SK-N-SH (cell line): Measurements from ENCODE around the gene ROMO1. TPM values are rescaled to one million over a fixed set of nuclear protein-coding genes. Genes with fewer than 3 reads are reported as not detected.

Experiments
- CTCF ChIA-PET: fragments of 300-600, 350-600 bp; formaldehyde crosslinking; extraction: SDS; loops from one replicate; lab custom pipeline; 2021; lab: Yijun Ruan, JAX
- POLR2A ChIA-PET: fragments of 350-600 bp; sonication (Branson Sonifier 250); formaldehyde crosslinking; extraction: SDS; loops from one replicate; lab custom pipeline; 2020; ENCODE audit warnings: antibody characterized with exemption, inconsistent platforms; lab: Yijun Ruan, JAX
- DNase-seq: peaks from one replicate; pipeline ENCODE4 v3.0.0; 2012
- H2AFZ ChIP-seq: fragments of 200-600 bp; sonication (generic); 2 replicates; pipeline ENCODE4 v1.8.1; 2016; ENCODE audit warnings: antibody characterized with exemption, mild to moderate bottlenecking, low read depth
- H3F3A ChIP-seq: fragments of 200-600 bp; sonication (generic); replicated peaks from 2 replicates; pipeline ENCODE3; 2016; ENCODE audit warnings: antibody characterized with exemption, mild to moderate bottlenecking; ENCODE audit not compliant: insufficient read depth
- H3K27ac ChIP-seq, 2 experiments: fragments of 200-500 bp in 1 of 2; fragments of 200-600 bp in 1 of 2; sonication (Bioruptor generic) in 1 of 2; sonication (generic), shearing (Covaris generic) in 1 of 2; 2 replicates each; pipeline versions ENCODE4 v1.5.1 to v1.6.1; 2014 to 2016; ENCODE audit warnings: low read depth in 2 of 2, inconsistent platforms in 1 of 2, low read length in 1 of 2, mild to moderate bottlenecking in 1 of 2, mixed read lengths in 1 of 2
- H3K27me3 ChIP-seq: fragments of 200-600 bp; sonication (generic), shearing (Covaris generic); 2 replicates; pipeline ENCODE4 v1.6.1; 2016; ENCODE audit warnings: mixed run types; ENCODE audit not compliant: insufficient read depth
- H3K36me3 ChIP-seq, 2 experiments: fragments of 200-500 bp in 1 of 2; fragments of 200-600 bp in 1 of 2; sonication (Bioruptor generic) in 1 of 2; sonication (generic) in 1 of 2; replicated peaks in 1 of 2; 2 replicates each; pipeline versions ENCODE3 to v1.5.1; 2014 to 2016; ENCODE audit warnings: low read length in 1 of 2, mild to moderate bottlenecking in 1 of 2; ENCODE audit not compliant: insufficient read depth in 2 of 2, control insufficient read depth in 1 of 2
- H3K4me1 ChIP-seq, 2 experiments: fragments of 200-500 bp in 1 of 2; fragments of 200-600 bp in 1 of 2; sonication (Bioruptor generic) in 1 of 2; sonication (generic), shearing (Covaris generic) in 1 of 2; 2 replicates each; pipeline versions ENCODE4 v1.5.1 to v1.6.1; 2014 to 2016; ENCODE audit warnings: low read depth in 1 of 2, low read length in 1 of 2, mixed run types in 1 of 2; ENCODE audit not compliant: insufficient read depth in 2 of 2, control insufficient read depth in 1 of 2
- H3K4me2 ChIP-seq: fragments of 200-600 bp; sonication (generic), shearing (Covaris generic); 2 replicates; pipeline ENCODE4 v1.6.1; 2017; ENCODE audit warnings: mixed run types
- H3K4me3 ChIP-seq, 2 experiments: fragments of 200-500 bp in 1 of 2; fragments of 200-600 bp in 1 of 2; sonication (Bioruptor generic) in 1 of 2; sonication (generic), shearing (Covaris generic) in 1 of 2; 2 replicates each; pipeline versions ENCODE4 v1.5.1 to v1.8.1; 2014 to 2016; ENCODE audit warnings: low read depth in 2 of 2, inconsistent platforms in 1 of 2, low read length in 1 of 2, mild to moderate bottlenecking in 1 of 2, mixed read lengths in 1 of 2, moderate library complexity in 1 of 2
- H3K79me2 ChIP-seq: fragments of 200-600 bp; sonication (generic); 2 replicates; pipeline ENCODE4 v1.8.1; 2017; ENCODE audit warnings: mild to moderate bottlenecking; ENCODE audit not compliant: insufficient read depth
- H3K9ac ChIP-seq: fragments of 200-600 bp; sonication (generic); 2 replicates; pipeline ENCODE4 v1.6.1; 2017; ENCODE audit warnings: mixed run types
- H3K9me2 ChIP-seq: fragments of 200-600 bp; sonication (generic); 2 replicates; pipeline ENCODE4 v1.6.1; 2017; ENCODE audit warnings: mixed run types
- H3K9me3 ChIP-seq: fragments of 200-600 bp; sonication (generic); 2 replicates; pipeline ENCODE4 v1.6.1; 2017; ENCODE audit warnings: mixed run types, mild to moderate bottlenecking, moderate library complexity
- H4K20me1 ChIP-seq: fragments of 200-600 bp; sonication (generic); 2 replicates; pipeline ENCODE4 v1.6.1; 2017; ENCODE audit warnings: mild to moderate bottlenecking, mixed run types; ENCODE audit not compliant: insufficient read depth
- CHD2 ChIP-seq: fragments of 150-350 bp; IDR thresholded peaks from 2 replicates; pipeline ENCODE4 v1.6.1; 2018; ENCODE audit warnings: low read length; ENCODE audit not compliant: partially characterized antibody
- CTCF ChIP-seq: fragments of 200-600 bp; sonication (generic); IDR thresholded peaks from 2 replicates; pipeline ENCODE4 v1.6.1; 2017; ENCODE audit warnings: antibody characterized with exemption, mild to moderate bottlenecking, moderate library complexity
- ELF1 ChIP-seq: IDR thresholded peaks from 2 replicates; pipeline ENCODE4 v1.4.0; 2012
- FOSL2 ChIP-seq: IDR thresholded peaks from 2 replicates; pipeline ENCODE4 v1.4.0; 2012; ENCODE audit warnings: low read depth, mild to moderate bottlenecking, moderate library complexity, borderline replicate concordance
- FOXJ3 ChIP-seq: sonication (generic); formaldehyde crosslinking; IDR thresholded peaks from 2 replicates; pipeline ENCODE4 v1.5.1; 2020; ENCODE audit warnings: mild to moderate bottlenecking, missing genetic modification reagents
- FOXM1 ChIP-seq: IDR thresholded peaks from 2 replicates; pipeline ENCODE4 v1.4.0; 2012; ENCODE audit warnings: low read depth, mild to moderate bottlenecking
- GABPA ChIP-seq: IDR thresholded peaks from 2 replicates; pipeline ENCODE4 v1.4.0; 2012; ENCODE audit warnings: low read depth, mild to moderate bottlenecking
- MEF2A ChIP-seq: IDR thresholded peaks from 2 replicates; pipeline ENCODE4 v1.4.0; 2012; ENCODE audit warnings: low read depth, borderline replicate concordance
- MXI1 ChIP-seq: IDR thresholded peaks from 2 replicates; pipeline ENCODE4 v1.6.1; 2012; ENCODE audit warnings: mild to moderate bottlenecking, low read depth, low read length, improper control_type of control experiment
- NFIC ChIP-seq: IDR thresholded peaks from 2 replicates; pipeline ENCODE4 v1.4.0; 2012; ENCODE audit warnings: borderline replicate concordance
- PBX3 ChIP-seq: IDR thresholded peaks from 2 replicates; pipeline ENCODE4; 2012
- POLR2AphosphoS5 ChIP-seq: IDR thresholded peaks from 2 replicates; pipeline ENCODE4 v1.6.1; 2012; ENCODE audit warnings: low read depth, low read length
- RAD21 ChIP-seq: IDR thresholded peaks from 2 replicates; pipeline ENCODE4 v1.6.1; 2012; ENCODE audit warnings: mild to moderate bottlenecking, low read length
- RCOR1 ChIP-seq: fragments of 150-350 bp; IDR thresholded peaks from 2 replicates; pipeline ENCODE4 v1.6.1; 2017; ENCODE audit warnings: antibody characterized with exemption, low read length
- RFX5 ChIP-seq: IDR thresholded peaks from 2 replicates; pipeline ENCODE4 v1.6.1; 2012; ENCODE audit warnings: mild to moderate bottlenecking, improper control_type of control experiment, low read length
- SMC3 ChIP-seq: IDR thresholded peaks from 2 replicates; pipeline ENCODE4 v1.6.1; 2012; ENCODE audit warnings: low read depth, low read length, improper control_type of control experiment
- TCF12 ChIP-seq: IDR thresholded peaks from 2 replicates; pipeline ENCODE4 v1.4.0; 2012
- TEAD4 ChIP-seq: IDR thresholded peaks from 2 replicates; pipeline ENCODE4 v1.4.0; 2012; ENCODE audit warnings: mild to moderate bottlenecking, borderline replicate concordance; ENCODE audit not compliant: insufficient read depth
- USF2 ChIP-seq: fragments of 150-350 bp; IDR thresholded peaks from 2 replicates; pipeline ENCODE4 v1.6.1; 2017; ENCODE audit warnings: antibody characterized with exemption, low read length, low read depth, borderline replicate concordance
- YY1 ChIP-seq: IDR thresholded peaks from 2 replicates; pipeline ENCODE4 v1.4.0; 2012; ENCODE audit warnings: low read depth, mild to moderate bottlenecking
- ZBTB33 ChIP-seq: IDR thresholded peaks from 2 replicates; pipeline ENCODE4 v1.4.0; 2012; ENCODE audit warnings: low read depth, borderline replicate concordance
- WGBS: methylation state at CpG from one replicate; pipeline ENCODE4 v1.1.6; 2017; ENCODE audit warnings: low lambda C conversion rate; 5-methylcytosine and 5-hydroxymethylcytosine counted together
- polyA plus RNA-seq, 3 experiments: library from polyadenylated mRNA; depleted of rRNA; stranded (reverse); fragments of >200 nt; gene quantifications; 2 replicates each; pipeline ENCODE4 v1.2.3, GENCODE V29; 2012

Gene ROMO1
- polyA plus RNA-seq, 1 of the 3 experiments (the other 2 are of a cell fraction), result 1,273 TPM

- Histone ChIP-seq H3K9me2 (no peaks in the 10 kb centered on the region), H3F3A (peaks cover 79% of the 10 kb centered on the region), H3K79me2 (peaks cover 97% of the 10 kb centered on the region), H3K27me3 (no peaks in the 10 kb centered on the region), H3K4me3 (no peak overlapping the region), H3K9ac (no peak overlapping the region), H4K20me1 (peaks cover 87% of the 10 kb centered on the region), H3K4me2 (no peak overlapping the region), H3K9me3 (no peaks in the 10 kb centered on the region), H3K4me1 (peaks cover 0 to 5% of the 10 kb centered on the region in 2 experiments; a peak in 2 of 4 replicates), H3K36me3 (peaks cover 86 to 98% of the 10 kb centered on the region in 2 experiments), H2AFZ (no peak overlapping the region), H3K27ac (no peak overlapping the region)
- POLR2A ChIA-PET, result no interaction called here
- TF ChIP-seq NFIC, result no peak
- no peak for TF ChIP-seq RFX5
- TF ChIP-seq TEAD4, result no peak
- TF ChIP-seq RCOR1, result no peak
- 89% methylated on average over 2 of the region's 2 CpGs for WGBS
- CTCF ChIA-PET, result no interaction called here
- DNase-seq, result no peak
These were observed 16.4 kb downstream of the ROMO1 start for GRCh38 chr20:35715652-35716051.

- Histone ChIP-seq H3K9ac (no peak overlapping the region), H3K9me3 (no peaks in the 10 kb centered on the region), H3K27ac (peak overlapping the region in 1 of 2 experiments; percentile 6; a peak in 1 of 4 replicates), H3K4me2 (no peak overlapping the region), H4K20me1 (peaks cover 87% of the 10 kb centered on the region), H3F3A (peaks cover 76% of the 10 kb centered on the region), H3K4me3 (no peak overlapping the region), H3K4me1 (no peaks in the 10 kb centered on the region; a peak in 1 of 4 replicates), H2AFZ (no peak overlapping the region), H3K36me3 (peaks cover 85 to 98% of the 10 kb centered on the region in 2 experiments), H3K9me2 (no peaks in the 10 kb centered on the region), H3K79me2 (peaks cover 97% of the 10 kb centered on the region), H3K27me3 (no peaks in the 10 kb centered on the region)
- TF ChIP-seq GABPA (no peak), FOXM1 (no peak), POLR2AphosphoS5 (no peak), MXI1 (no peak), PBX3 (no peak), ELF1 (no peak), RCOR1 (no peak), CTCF (no peak), SMC3 (no peak), TCF12 (no peak), CHD2 (no peak), FOXJ3 (no peak), YY1 (no peak), MEF2A (no peak), FOSL2 (no peak), RAD21 (no peak), USF2 (no peak), NFIC (no peak), ZBTB33 (no peak)
- CTCF ChIA-PET, result no interaction called here
- DNase-seq, result no peak
- POLR2A ChIA-PET, result interaction anchor here (0.6 kb wide), 1 partner anchor 19 kb away, joined by 4 read pairs; no protein-coding TSS in a partner anchor
- WGBS, result 96% methylated on average over 4 of the region's 4 CpGs
These were observed 17.1 kb downstream of the ROMO1 start for GRCh38 chr20:35716330-35716729.
